Caco-2 (cell line): ENCODE measurements around the gene LRP5. TPM values are rescaled to one million over a fixed set of nuclear protein-coding genes. Genes with fewer than 3 reads are reported as not detected.
"Not testable (repeated sequence)": the region's sequence is repeated elsewhere in the genome, so short reads cannot be mapped to it uniquely, and the experiment has no call there.

Experiments used
- BruUV-seq: library from RNA; stranded (reverse); fragments of 400-500 nt; replicated peaks from 2 replicates; lab custom pipeline; 2021; lab: Mats Ljungman, UMichigan
- CTCF ChIA-PET: fragments of 300-600 bp; sonication (Branson Sonifier 250); formaldehyde crosslinking; loops from one replicate; lab custom pipeline; 2022; ENCODE audit warnings: antibody characterized with exemption; lab: Charles Lee
- POLR2A ChIA-PET: fragments of 300-600 bp; sonication (Branson Sonifier 250); formaldehyde crosslinking; loops from one replicate; lab custom pipeline; 2022; ENCODE audit warnings: antibody characterized with exemption; lab: Charles Lee
- DNase-seq, 2 experiments: peaks; one replicate each; pipeline versions ENCODE4 v3.0.0 to v3.0.0-alpha.2; 2020 to 2022
- H3K27me3 ChIP-seq: replicated peaks from 2 replicates; pipeline ENCODE4 v1.6.0; 2011; ENCODE audit warnings: low read length; ENCODE audit not compliant: control insufficient read depth, insufficient read depth
- H3K36me3 ChIP-seq: 2 replicates; pipeline ENCODE4 v1.5.1; 2011; ENCODE audit warnings: low read length; ENCODE audit not compliant: control insufficient read depth, insufficient read depth
- H3K4me1 ChIP-seq: fragments of 250-450 bp; sonication (Bioruptor Pico); 2 replicates; pipeline ENCODE4 v1.5.1; 2020; ENCODE audit warnings: mild to moderate bottlenecking
- H3K4me3 ChIP-seq: 2 replicates; pipeline ENCODE4 v1.5.1; 2011; ENCODE audit warnings: low read depth, mild to moderate bottlenecking, control low read depth, low read length
- H3K9me3 ChIP-seq: fragments of 250-450 bp; sonication (Bioruptor Pico); 2 replicates; pipeline ENCODE4 v1.5.1; 2020; ENCODE audit warnings: mild to moderate bottlenecking, moderate library complexity
- H3K27ac Mint-ChIP-seq: one replicate; pipeline ENCODE4 v1.8.0; 2022; ENCODE audit warnings: mixed read lengths; ENCODE audit not compliant: unreplicated experiment
- H3K27me3 Mint-ChIP-seq: one replicate; pipeline ENCODE4 v1.8.0; 2022; ENCODE audit warnings: mixed read lengths; ENCODE audit not compliant: insufficient read depth, unreplicated experiment
- H3K36me3 Mint-ChIP-seq: one replicate; pipeline ENCODE4 v1.8.0; 2022; ENCODE audit warnings: mild to moderate bottlenecking, mixed read lengths; ENCODE audit not compliant: insufficient read depth, unreplicated experiment
- H3K4me1 Mint-ChIP-seq: one replicate; pipeline ENCODE4 v1.8.0; 2022; ENCODE audit warnings: low read depth, mixed read lengths; ENCODE audit not compliant: unreplicated experiment
- H3K4me3 Mint-ChIP-seq: one replicate; pipeline ENCODE4 v1.8.0; 2022; ENCODE audit warnings: mild to moderate bottlenecking, moderate library complexity, mixed read lengths; ENCODE audit not compliant: unreplicated experiment
- H3K9me3 Mint-ChIP-seq: one replicate; pipeline ENCODE4 v1.8.0; 2022; ENCODE audit warnings: mixed read lengths; ENCODE audit not compliant: unreplicated experiment
- intact Hi-C: fragments of 100-400 bp; cut with micrococcal nuclease; formaldehyde crosslinking; loops from one replicate; pipeline ENCODE4 v1.10.0; 2022; ENCODE audit not compliant: unreplicated experiment
- total RNA-seq: library from RNA; stranded (reverse); gene quantifications from 2 replicates; pipeline ENCODE4 v1.2.3, GENCODE V29; 2022
- TF ChIP-seq, protein P1 (sequence below), 2 experiments: fragments of 200-600 bp in 1 of 2; IDR thresholded peaks; 1 replicate in 1 of 2; 2 replicates in 1 of 2; pipeline versions ENCODE4 v1.5.1 to v1.8.0; 2011 to 2022; ENCODE audit warnings: antibody characterized with exemption in 1 of 2, control low read depth in 1 of 2, inconsistent platforms in 1 of 2, low read depth in 1 of 2, low read length in 1 of 2, mild to moderate bottlenecking in 1 of 2, moderate library complexity in 1 of 2; ENCODE audit not compliant: insufficient read depth in 1 of 2, severe bottlenecking in 1 of 2, unreplicated experiment in 1 of 2

LRP5 gene
- total RNA-seq, 1 experiment from 2014 or later, result 94.3 TPM

DNA sequence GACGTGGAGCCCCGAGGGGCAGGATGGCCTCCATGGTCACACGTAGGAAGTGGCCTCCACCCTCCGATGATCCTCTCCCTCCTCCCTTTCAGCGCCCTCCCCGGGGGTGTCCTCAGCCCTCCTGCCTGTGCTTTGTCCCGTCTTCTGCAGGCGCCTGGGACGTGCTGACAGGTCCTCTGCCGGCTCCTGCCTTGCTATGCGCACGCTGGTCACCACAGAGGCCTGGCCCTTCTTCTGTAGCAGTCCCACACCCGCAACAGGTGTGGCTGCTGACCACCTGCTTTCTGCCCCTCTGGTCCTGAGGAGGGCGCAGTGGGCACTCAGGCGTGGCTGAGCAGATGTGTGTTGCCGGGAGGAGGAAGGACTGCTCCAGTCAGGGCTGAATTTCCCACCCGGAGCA lies 120.5 kb downstream of the LRP5 start:
- DNase-seq, result no peak
- no peak overlapping the region for H3K4me3 ChIP-seq
- ChIA-PET CTCF (no interaction called here), POLR2A (no interaction called here)
- intact Hi-C loops, result no loop called here
- H3K36me3 ChIP-seq, result peaks cover 21% of the 10 kb centered on the region
- BruUV-seq, result no TSS peak
- Mint-ChIP-seq H3K27me3 (no peaks in the 10 kb centered on the region), H3K36me3 (peaks cover 62% of the 10 kb centered on the region), H3K27ac (no peak overlapping the region), H3K9me3 (peaks cover 23% of the 10 kb centered on the region), H3K4me1 (no peaks in the 10 kb centered on the region), H3K4me3 (no peak overlapping the region)
- H3K9me3 ChIP-seq, result peaks cover 10% of the 10 kb centered on the region
- TF ChIP-seq, protein P1, sequence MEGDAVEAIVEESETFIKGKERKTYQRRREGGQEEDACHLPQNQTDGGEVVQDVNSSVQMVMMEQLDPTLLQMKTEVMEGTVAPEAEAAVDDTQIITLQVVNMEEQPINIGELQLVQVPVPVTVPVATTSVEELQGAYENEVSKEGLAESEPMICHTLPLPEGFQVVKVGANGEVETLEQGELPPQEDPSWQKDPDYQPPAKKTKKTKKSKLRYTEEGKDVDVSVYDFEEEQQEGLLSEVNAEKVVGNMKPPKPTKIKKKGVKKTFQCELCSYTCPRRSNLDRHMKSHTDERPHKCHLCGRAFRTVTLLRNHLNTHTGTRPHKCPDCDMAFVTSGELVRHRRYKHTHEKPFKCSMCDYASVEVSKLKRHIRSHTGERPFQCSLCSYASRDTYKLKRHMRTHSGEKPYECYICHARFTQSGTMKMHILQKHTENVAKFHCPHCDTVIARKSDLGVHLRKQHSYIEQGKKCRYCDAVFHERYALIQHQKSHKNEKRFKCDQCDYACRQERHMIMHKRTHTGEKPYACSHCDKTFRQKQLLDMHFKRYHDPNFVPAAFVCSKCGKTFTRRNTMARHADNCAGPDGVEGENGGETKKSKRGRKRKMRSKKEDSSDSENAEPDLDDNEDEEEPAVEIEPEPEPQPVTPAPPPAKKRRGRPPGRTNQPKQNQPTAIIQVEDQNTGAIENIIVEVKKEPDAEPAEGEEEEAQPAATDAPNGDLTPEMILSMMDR (IDR thresholded peaks at IDR 0.05; ENCODE audit: insufficient read depth in 1 of 2, low read depth in 1 of 2, low read length in 1 of 2, severe bottlenecking in 1 of 2, unreplicated experiment in 1 of 2), result no peak
- no peaks in the 10 kb centered on the region for H3K27me3 ChIP-seq
- H3K4me1 ChIP-seq, result no peaks in the 10 kb centered on the region

DNA sequence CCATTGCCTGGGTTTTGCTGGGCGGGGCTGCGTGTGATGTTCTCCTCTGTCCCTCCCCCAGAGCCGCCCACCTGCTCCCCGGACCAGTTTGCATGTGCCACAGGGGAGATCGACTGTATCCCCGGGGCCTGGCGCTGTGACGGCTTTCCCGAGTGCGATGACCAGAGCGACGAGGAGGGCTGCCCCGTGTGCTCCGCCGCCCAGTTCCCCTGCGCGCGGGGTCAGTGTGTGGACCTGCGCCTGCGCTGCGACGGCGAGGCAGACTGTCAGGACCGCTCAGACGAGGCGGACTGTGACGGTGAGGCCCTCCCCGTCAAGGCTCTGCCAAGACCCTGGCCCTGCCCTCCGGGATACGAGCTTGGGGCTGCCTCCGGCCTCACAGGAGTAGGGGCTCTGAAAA lies 121.2 kb downstream of the LRP5 start:
- H3K27me3 ChIP-seq, result no peaks in the 10 kb centered on the region
- peaks cover 18% of the 10 kb centered on the region for H3K36me3 ChIP-seq
- H3K4me1 Mint-ChIP-seq, result no peaks in the 10 kb centered on the region
- no peak overlapping the region for H3K27ac Mint-ChIP-seq
- intact Hi-C loops, result no loop called here
- no TSS peak for BruUV-seq
- H3K4me3 Mint-ChIP-seq, result no peak overlapping the region
- POLR2A ChIA-PET, result no interaction called here
- H3K9me3 Mint-ChIP-seq, result peaks cover 17% of the 10 kb centered on the region
- CTCF ChIA-PET, result no interaction called here
- DNase-seq, result no peak
- no peaks in the 10 kb centered on the region for H3K27me3 Mint-ChIP-seq
- H3K36me3 Mint-ChIP-seq, result peaks cover 59% of the 10 kb centered on the region
- H3K4me3 ChIP-seq, result no peak overlapping the region
- TF ChIP-seq, protein P1 (IDR thresholded peaks at IDR 0.05; ENCODE audit: insufficient read depth in 1 of 2, low read depth in 1 of 2, low read length in 1 of 2, severe bottlenecking in 1 of 2, unreplicated experiment in 1 of 2), result no peak
- peaks cover 10% of the 10 kb centered on the region for H3K9me3 ChIP-seq
- H3K4me1 ChIP-seq, result no peaks in the 10 kb centered on the region

GRCh38 chr11:68434159-68434558 lies 121.8 kb downstream of the LRP5 start:
- H3K36me3 ChIP-seq, result peaks cover 18% of the 10 kb centered on the region
- H3K27ac Mint-ChIP-seq, H3K4me1 ChIP-seq, H3K9me3 ChIP-seq, H3K4me3 ChIP-seq, DNase-seq, H3K4me1 Mint-ChIP-seq, intact Hi-C loops, H3K27me3 ChIP-seq, H3K27me3 Mint-ChIP-seq, CTCF ChIA-PET, BruUV-seq, H3K4me3 Mint-ChIP-seq: not testable (repeated sequence)
- POLR2A ChIA-PET, result interaction anchor here (0.8 kb wide), 1 partner anchor 26 kb away, joined by 4 read pairs; the partner anchor contains the start of gene PPP6R3
- Mint-ChIP-seq H3K9me3 (peaks cover 11% of the 10 kb centered on the region), H3K36me3 (peaks cover 59% of the 10 kb centered on the region)
